C4-2B (cell line): ENCODE results near the gene AGAP1.

Source experiments
- ZFX ChIP-seq: fragments of 450-650 bp; IDR thresholded peaks from 2 replicates; pipeline ENCODE4 v1.6.1; 2017
- TF ChIP-seq, protein P1 (sequence below): fragments of 450-650 bp; conservative IDR thresholded peaks from 2 replicates; pipeline ENCODE4 v1.5.1; 2017; ENCODE audit warnings: mild to moderate bottlenecking

DNA sequence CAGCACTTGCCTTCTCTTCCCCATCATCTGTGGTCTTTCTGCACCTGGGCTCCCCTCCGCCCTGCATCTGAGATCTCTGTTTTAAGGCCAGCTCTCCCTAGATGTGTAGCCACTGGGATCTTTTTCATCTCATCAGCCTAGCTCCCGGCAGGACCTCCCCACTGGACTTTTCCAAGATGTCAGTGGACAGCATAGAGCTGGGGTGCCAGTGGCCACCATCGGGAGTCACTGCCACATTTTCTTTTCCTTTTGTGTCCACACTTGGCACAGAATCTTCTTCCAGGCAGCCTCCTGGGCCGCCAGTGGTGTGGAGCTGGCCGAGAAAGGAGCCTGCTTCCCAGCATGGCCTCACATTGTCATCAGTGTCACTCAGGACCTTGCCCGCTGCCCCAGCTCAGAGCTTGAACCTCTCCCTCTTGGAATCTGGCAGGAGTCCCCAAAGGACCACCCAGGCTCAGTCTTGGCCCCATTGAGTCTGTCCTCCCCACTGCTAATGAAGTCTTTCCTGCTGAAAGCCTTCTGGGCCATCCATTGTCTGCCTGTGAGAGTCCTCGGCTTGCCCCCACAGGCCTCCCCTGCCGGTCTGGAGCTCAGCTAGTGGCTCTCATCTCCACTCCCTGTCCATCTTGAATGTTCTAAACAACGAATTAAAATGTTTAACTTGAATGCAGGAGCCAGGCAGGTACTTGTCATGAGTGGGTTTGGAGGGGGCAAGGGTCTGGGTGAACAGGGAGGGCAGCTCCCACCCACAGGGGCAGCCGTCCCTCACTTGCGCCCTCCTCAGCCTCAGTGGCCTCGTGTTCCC is 349.9 kb downstream of the AGAP1 start:
- TF ChIP-seq, protein P1, sequence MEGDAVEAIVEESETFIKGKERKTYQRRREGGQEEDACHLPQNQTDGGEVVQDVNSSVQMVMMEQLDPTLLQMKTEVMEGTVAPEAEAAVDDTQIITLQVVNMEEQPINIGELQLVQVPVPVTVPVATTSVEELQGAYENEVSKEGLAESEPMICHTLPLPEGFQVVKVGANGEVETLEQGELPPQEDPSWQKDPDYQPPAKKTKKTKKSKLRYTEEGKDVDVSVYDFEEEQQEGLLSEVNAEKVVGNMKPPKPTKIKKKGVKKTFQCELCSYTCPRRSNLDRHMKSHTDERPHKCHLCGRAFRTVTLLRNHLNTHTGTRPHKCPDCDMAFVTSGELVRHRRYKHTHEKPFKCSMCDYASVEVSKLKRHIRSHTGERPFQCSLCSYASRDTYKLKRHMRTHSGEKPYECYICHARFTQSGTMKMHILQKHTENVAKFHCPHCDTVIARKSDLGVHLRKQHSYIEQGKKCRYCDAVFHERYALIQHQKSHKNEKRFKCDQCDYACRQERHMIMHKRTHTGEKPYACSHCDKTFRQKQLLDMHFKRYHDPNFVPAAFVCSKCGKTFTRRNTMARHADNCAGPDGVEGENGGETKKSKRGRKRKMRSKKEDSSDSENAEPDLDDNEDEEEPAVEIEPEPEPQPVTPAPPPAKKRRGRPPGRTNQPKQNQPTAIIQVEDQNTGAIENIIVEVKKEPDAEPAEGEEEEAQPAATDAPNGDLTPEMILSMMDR: no peak
- no peak for TF ChIP-seq ZFX
